H1 (cell line): ENCODE data around the gene ONECUT3. TPM values are rescaled to one million over a fixed set of nuclear protein-coding genes. Genes with fewer than 3 reads are reported as not detected.
A peak's percentile ranks its signal among the peaks of the same experiment; 100 is the strongest.

Experiments
- CTCF ChIA-PET: fragments of 300-600 bp; sonication (Branson Sonifier 250); formaldehyde crosslinking; loops from one replicate; lab custom pipeline; 2021; ENCODE audit not compliant: partially characterized antibody; lab: Charles Lee
- POLR2A ChIA-PET: fragments of 300-600 bp; sonication (Branson Sonifier 250); formaldehyde crosslinking; loops from one replicate; lab custom pipeline; 2021; ENCODE audit warnings: inconsistent platforms; ENCODE audit not compliant: partially characterized antibody; lab: Charles Lee
- DNase-seq, 2 experiments: peaks; one replicate each; pipeline versions ENCODE4 v3.0.0 to v3.0.0-alpha.2; 2010 to 2022; ENCODE audit warnings: low spot score in 2 of 2, low read depth in 1 of 2, mixed read lengths in 1 of 2
- FAIRE-seq: peaks from 2 replicates; lab custom pipeline; 2011; peaks lifted over from hg19 to GRCh38; lab: Jason Lieb, UNC
- H2AFZ ChIP-seq: 2 replicates; pipeline ENCODE4 v1.8.1; 2012; ENCODE audit warnings: low read length, inconsistent platforms
- H2AK5ac ChIP-seq: 2 replicates; pipeline ENCODE4 v1.6.1; 2013; ENCODE audit warnings: low read depth, low read length
- H2BK120ac ChIP-seq: replicated peaks from 2 replicates; pipeline ENCODE3; 2013; ENCODE audit warnings: low read depth, low read length, inconsistent platforms
- H2BK12ac ChIP-seq: 2 replicates; pipeline ENCODE4 v1.6.1; 2013; ENCODE audit warnings: low read depth, low read length
- H2BK15ac ChIP-seq: 2 replicates; pipeline ENCODE4 v1.6.1; 2013; ENCODE audit warnings: low read length
- H2BK20ac ChIP-seq: 2 replicates; pipeline ENCODE4 v1.6.1; 2013; ENCODE audit warnings: low read length
- H2BK5ac ChIP-seq: 2 replicates; pipeline ENCODE4 v1.6.1; 2013; ENCODE audit warnings: low read depth, low read length
- H3K14ac ChIP-seq: 2 replicates; pipeline ENCODE4 v1.6.1; 2013; ENCODE audit warnings: inconsistent platforms; ENCODE audit not compliant: insufficient read length
- H3K18ac ChIP-seq: 2 replicates; pipeline ENCODE4 v1.6.1; 2013; ENCODE audit warnings: low read length; ENCODE audit errors: extremely low read depth
- H3K23ac ChIP-seq: 2 replicates; pipeline ENCODE4 v1.6.1; 2013; ENCODE audit warnings: inconsistent platforms; ENCODE audit not compliant: insufficient read length
- H3K23me2 ChIP-seq: 2 replicates; pipeline ENCODE4 v1.6.1; 2013; ENCODE audit warnings: low read depth, low read length
- H3K27ac ChIP-seq: 2 replicates; pipeline ENCODE4 v1.6.1; 2011; ENCODE audit warnings: low read depth, low read length, inconsistent platforms
- H3K27me3 ChIP-seq, 4 experiments: replicated peaks in 1 of 4; 1 replicate in 1 of 4; 2 replicates in 3 of 4; pipeline versions ENCODE4 v1.6.1 to v1.8.1; 2011 to 2013; ENCODE audit warnings: low read length in 3 of 4, mild to moderate bottlenecking in 3 of 4, inconsistent platforms in 2 of 4, mixed read lengths in 2 of 4, moderate library complexity in 1 of 4; ENCODE audit not compliant: control insufficient read depth in 3 of 4, insufficient read depth in 3 of 4; ENCODE audit errors: extremely low read depth in 1 of 4
- H3K36me3 ChIP-seq, 4 experiments: 2 replicates each; pipeline versions ENCODE4 v1.6.1 to v1.8.1; 2011 to 2013; ENCODE audit warnings: mild to moderate bottlenecking in 4 of 4, low read length in 3 of 4, moderate library complexity in 2 of 4, control low read depth in 1 of 4, inconsistent platforms in 1 of 4; ENCODE audit not compliant: insufficient read depth in 4 of 4, control insufficient read depth in 2 of 4
- H3K4ac ChIP-seq: replicated peaks from 2 replicates; pipeline ENCODE3; 2013; ENCODE audit warnings: low read length, low read depth, mixed read lengths, inconsistent platforms; ENCODE audit not compliant: insufficient read length
- H3K4me1 ChIP-seq, 4 experiments: replicated peaks in 1 of 4; 1 replicate in 1 of 4; 2 replicates in 3 of 4; pipeline versions ENCODE4 v1.6.1 to v1.8.1; 2011 to 2013; ENCODE audit warnings: low read length in 3 of 4, inconsistent platforms in 2 of 4, mixed read lengths in 1 of 4; ENCODE audit not compliant: insufficient read depth in 4 of 4, control insufficient read depth in 3 of 4
- H3K4me2 ChIP-seq, 2 experiments: 2 replicates each; pipeline versions ENCODE4 v1.6.1 to v1.8.1; 2011 to 2013; ENCODE audit warnings: low read depth in 2 of 2, low read length in 2 of 2, control low read depth in 1 of 2, inconsistent platforms in 1 of 2, mild to moderate bottlenecking in 1 of 2; ENCODE audit not compliant: insufficient read depth in 1 of 2
- H3K4me3 ChIP-seq, 4 experiments: fragments of 200-600, 300-600 bp in 1 of 4; sonication (generic), shearing (Covaris generic), sonication (Bioruptor Twin) in 1 of 4; 2 replicates each; pipeline versions ENCODE4 v1.5.1 to v1.8.1; 2011 to 2016; ENCODE audit warnings: low read length in 4 of 4, low read depth in 3 of 4, control low read depth in 2 of 4, inconsistent platforms in 2 of 4, mild to moderate bottlenecking in 2 of 4, mixed read lengths in 1 of 4, moderate library complexity in 1 of 4; ENCODE audit not compliant: insufficient read depth in 2 of 4; ENCODE audit errors: extremely low read depth in 1 of 4
- H3K56ac ChIP-seq: replicated peaks from 2 replicates; pipeline ENCODE3; 2013; ENCODE audit warnings: low read depth, mild to moderate bottlenecking, mixed read lengths, low read length, inconsistent platforms; ENCODE audit not compliant: insufficient read length
- H3K79me1 ChIP-seq: 2 replicates; pipeline ENCODE4 v1.6.1; 2013; ENCODE audit warnings: low read depth, low read length, control low read depth
- H3K79me2 ChIP-seq, 2 experiments: 2 replicates each; pipeline versions ENCODE4 v1.6.1 to v1.8.1; 2012 to 2013; ENCODE audit warnings: low read length in 2 of 2, mild to moderate bottlenecking in 2 of 2, inconsistent platforms in 1 of 2; ENCODE audit not compliant: insufficient read depth in 2 of 2, control insufficient read depth in 1 of 2
- H3K9ac ChIP-seq, 4 experiments: replicated peaks in 1 of 4; 1 replicate in 1 of 4; 2 replicates in 3 of 4; pipeline versions ENCODE4 v1.6.1 to v1.8.1; 2011 to 2013; ENCODE audit warnings: low read depth in 3 of 4, low read length in 3 of 4, control low read depth in 2 of 4, mild to moderate bottlenecking in 2 of 4, moderate library complexity in 2 of 4, inconsistent platforms in 1 of 4; ENCODE audit errors: extremely low read depth in 1 of 4
- H3K9me3 ChIP-seq, 2 experiments: 2 replicates each; pipeline versions ENCODE4 v1.6.1 to v1.8.1; 2012 to 2013; ENCODE audit warnings: mild to moderate bottlenecking in 2 of 2, moderate library complexity in 2 of 2, control low read depth in 1 of 2, inconsistent platforms in 1 of 2, low read depth in 1 of 2, low read length in 1 of 2, mixed read lengths in 1 of 2; ENCODE audit not compliant: insufficient read depth in 2 of 2
- H4K20me1 ChIP-seq, 2 experiments: replicated peaks in 1 of 2; 2 replicates each; pipeline versions ENCODE3 to v1.8.1; 2011 to 2013; ENCODE audit warnings: inconsistent platforms in 2 of 2, low read length in 2 of 2, mild to moderate bottlenecking in 1 of 2; ENCODE audit not compliant: insufficient read depth in 2 of 2, control insufficient read depth in 1 of 2
- H4K5ac ChIP-seq: 2 replicates; pipeline ENCODE4 v1.6.1; 2013; ENCODE audit warnings: low read length, low read depth, mixed read lengths, inconsistent platforms; ENCODE audit not compliant: insufficient read length
- H4K8ac ChIP-seq: 2 replicates; pipeline ENCODE4 v1.8.0; 2013; ENCODE audit warnings: mild to moderate bottlenecking, moderate library complexity, low read length, inconsistent platforms; ENCODE audit not compliant: insufficient read depth; ENCODE audit errors: extremely low read depth
- H4K91ac ChIP-seq: replicated peaks from 2 replicates; pipeline ENCODE3; 2013; ENCODE audit warnings: low read length, mixed read lengths, inconsistent platforms; ENCODE audit not compliant: insufficient read length
- ASH2L ChIP-seq: fragments of 200-600, 300-600 bp; sonication (generic); IDR thresholded peaks from one replicate; pipeline ENCODE4 v1.7.1; 2017; ENCODE audit warnings: low read length
- CHD1 ChIP-seq: IDR thresholded peaks from 2 replicates; pipeline ENCODE4 v1.6.1; 2012; ENCODE audit warnings: low read depth, low read length, improper control_type of control experiment
- CTBP2 ChIP-seq: IDR thresholded peaks from 2 replicates; pipeline ENCODE4 v1.7.0; 2011; ENCODE audit warnings: borderline replicate concordance, mild to moderate bottlenecking, moderate library complexity, mixed read lengths, low read length; ENCODE audit not compliant: insufficient read depth, insufficient read length
- EZH2 ChIP-seq: fragments of 200-600 bp; sonication (generic); IDR thresholded peaks from 2 replicates; pipeline ENCODE4 v1.7.1; 2012; ENCODE audit warnings: low read depth, mild to moderate bottlenecking, moderate library complexity, low read length, inconsistent platforms; ENCODE audit not compliant: severe bottlenecking
- KDM1A ChIP-seq: fragments of 200-600, 300-600 bp; sonication (generic); IDR thresholded peaks from 2 replicates; pipeline ENCODE4 v1.7.1; 2016; ENCODE audit warnings: mild to moderate bottlenecking, low read length, borderline replicate concordance
- MAFK ChIP-seq: IDR thresholded peaks from 2 replicates; pipeline ENCODE4 v1.6.1; 2012; ENCODE audit warnings: low read depth, mild to moderate bottlenecking, improper control_type of control experiment, low read length
- POLR2AphosphoS5 ChIP-seq: IDR thresholded peaks from 2 replicates; pipeline ENCODE4 v1.6.1; 2011; ENCODE audit warnings: low read depth, low read length
- RAD21 ChIP-seq, 2 experiments: IDR thresholded peaks in 1 of 2; conservative IDR thresholded peaks in 1 of 2; 2 replicates each; pipeline ENCODE4 v1.6.1; 2011; ENCODE audit warnings: low read depth in 2 of 2, low read length in 2 of 2, improper control_type of control experiment in 1 of 2, inconsistent platforms in 1 of 2, mild to moderate bottlenecking in 1 of 2, moderate library complexity in 1 of 2
- SAP30 ChIP-seq: fragments of 300-600 bp; sonication (generic); IDR thresholded peaks from 2 replicates; pipeline ENCODE4 v1.7.1; 2012; ENCODE audit warnings: low read length, moderate library complexity, mild to moderate bottlenecking, inconsistent platforms; ENCODE audit not compliant: insufficient read depth, insufficient replicate concordance
- SIN3A ChIP-seq, 2 experiments: IDR thresholded peaks in 1 of 2; conservative IDR thresholded peaks in 1 of 2; 2 replicates each; pipeline ENCODE4 v1.6.1; 2011 to 2012; ENCODE audit warnings: low read length in 2 of 2, improper control_type of control experiment in 1 of 2, low read depth in 1 of 2, mild to moderate bottlenecking in 1 of 2
- TBP ChIP-seq: IDR thresholded peaks from 2 replicates; pipeline ENCODE4 v1.6.1; 2011; ENCODE audit warnings: low read depth, low read length, improper control_type of control experiment
- YY1 ChIP-seq: IDR thresholded peaks from 2 replicates; pipeline ENCODE4 v1.6.1; 2011; ENCODE audit warnings: low read depth, mild to moderate bottlenecking, low read length
- WGBS, 2 experiments: shearing (Covaris generic) in 1 of 2; methylation state at CpG; one replicate each; pipeline versions ENCODE4 v1.1.6 to v1.1.7; 2013 to 2015; ENCODE audit warnings: low lambda C conversion rate in 2 of 2, mixed read lengths in 2 of 2, inconsistent platforms in 1 of 2, low coverage in 1 of 2, missing lambda C conversion rate in 1 of 2; ENCODE audit not compliant: insufficient replicate concordance in 2 of 2, insufficient coverage in 1 of 2, insufficient read length in 1 of 2; ENCODE audit errors: extremely low coverage in 1 of 2, missing lambda C conversion rate in 1 of 2; 5-methylcytosine and 5-hydroxymethylcytosine counted together
- polyA plus RNA-seq, 7 experiments: library from polyadenylated mRNA; depleted of rRNA in 3 of 7; stranded (reverse) in 5 of 7; unstranded in 2 of 7; fragments of >200 nt in 5 of 7; fragments of 200-250 nt in 2 of 7; gene quantifications; 1 replicate in 5 of 7; 2 replicates in 1 of 7; 4 replicates in 1 of 7; pipeline versions ENCODE4 v1.2.1 to v1.2.3, GENCODE V29; 2011 to 2013; ENCODE audit warnings: missing spikeins in 2 of 7, mixed read lengths in 2 of 7
- total RNA-seq: library from RNA; stranded (reverse); fragmentation: NEBNext Ultra II Directional; extraction: Animal tissue kit (Norgen Biotek cat#: 25700); gene quantifications from 2 replicates; pipeline ENCODE4 v1.2.1, GENCODE V29; 2021

ONECUT3 gene
- total and polyA plus RNA-seq, 2 of the 8 experiments (the other 6 are each of a cell fraction or from before 2014, with no cell fraction given): not detected

- Histone ChIP-seq H4K5ac (no peak overlapping the region), H4K8ac (no peak overlapping the region), H2BK12ac (no peak overlapping the region), H3K4me1 (peaks cover 0 to 19% (median 8%) of the 10 kb centered on the region in 4 experiments; a peak in 5 of 7 replicates), H4K91ac (no peak overlapping the region), H2AK5ac (no peak overlapping the region; the same call in 1 of the 2 replicates), H2BK120ac (no peak overlapping the region), H3K27me3 (peaks cover 2 to 18% (median 13%) of the 10 kb centered on the region in 4 experiments; a peak in 6 of 7 replicates), H4K20me1 (no peaks in the 10 kb centered on the region), H2BK5ac (no peak overlapping the region), H2BK15ac (no peak overlapping the region), H2BK20ac (no peak overlapping the region), H2AFZ (no peak overlapping the region), H3K56ac (no peak overlapping the region), H3K4ac (no peak overlapping the region), H3K9me3 (peaks cover 0 to 7% of the 10 kb centered on the region in 2 experiments; a peak in 1 of 4 replicates), H3K14ac (no peak overlapping the region), H3K4me3 (no peak overlapping the region), H3K23ac (no peak overlapping the region), H3K79me2 (no peaks in the 10 kb centered on the region), H3K27ac (no peak overlapping the region), H3K18ac (no peak overlapping the region), H3K36me3 (no peaks in the 10 kb centered on the region), H3K9ac (no peak overlapping the region), H3K23me2 (no peaks in the 10 kb centered on the region; the same call in 1 of the 2 replicates), H3K4me2 (no peak overlapping the region), H3K79me1 (no peaks in the 10 kb centered on the region)
- ChIA-PET POLR2A (interaction anchor here (1.1 to 1.7 kb wide), 3 partner anchors 16 to 121 kb away, joined by 3 read pairs; no protein-coding TSS in a partner anchor), CTCF (interaction anchor here (0.7 to 10.7 kb wide), 7 partner anchors 9 to 46 kb away, joined by 3 to 150 read pairs (median 73); partner anchors contain the start of gene ATP8B3)
- WGBS, 2 experiments: 83% methylated on average over 11 of the region's 14 CpGs; no CpG with 5 or more reads in 1 of the 2 experiments
- DNase-seq (no peak), FAIRE-seq (no peak)
- TF ChIP-seq CTBP2 (no peak), MAFK (no peak), YY1 (no peak), KDM1A (no peak), CHD1 (no peak), SAP30 (no peak), ASH2L (no peak), POLR2AphosphoS5 (no peak), EZH2 (no peak), RAD21 (IDR thresholded peaks at IDR 0.05 in 1 of 2, conservative IDR thresholded peaks at IDR 0.05 in 1 of 2; ENCODE audit: low read depth in 2 of 2, low read length in 2 of 2) (peak in 1 of 2 experiments; percentile 15; a peak in 1 of 4 replicates), SIN3A (conservative IDR thresholded peaks at IDR 0.05 in 1 of 2, IDR thresholded peaks at IDR 0.05 in 1 of 2; ENCODE audit: low read depth in 1 of 2, low read length in 2 of 2) (no peak), TBP (no peak)
These were observed 38.6 kb downstream of the ONECUT3 start for GRCh38 chr19:1791879-1792278.
